RCC 7860 (cell line): ENCODE data around the gene DCHS1.

Experiments used
- DNase-seq: peaks from one replicate; pipeline ENCODE4 v3.0.0-alpha.2; 2015; ENCODE audit warnings: low spot score
- FAIRE-seq: peaks from 2 replicates; lab custom pipeline; 2012; peaks lifted over from hg19 to GRCh38; lab: Jason Lieb, UNC

DCHS1 gene

GRCh38 chr11:6646918-6647679 lies 8.5 kb downstream of the DCHS1 start:
- FAIRE-seq: no peak
- DNase-seq: no peak

GRCh38 chr11:6646576-6646917 lies 9.1 kb downstream of the DCHS1 start:
- DNase-seq: no peak
- no peak for FAIRE-seq

GRCh38 chr11:6646071-6646470 lies 9.5 kb downstream of the DCHS1 start:
- FAIRE-seq: no peak
- DNase-seq: no peak

GRCh38 chr11:6642957-6643356 lies 12.7 kb downstream of the DCHS1 start:
- DNase-seq (no peak), FAIRE-seq (no peak)

GRCh38 chr11:6640985-6641701 lies 14.5 kb downstream of the DCHS1 start:
- no peak for FAIRE-seq

GRCh38 chr11:6640036-6640984 lies 15.3 kb downstream of the DCHS1 start:
- FAIRE-seq (no peak), DNase-seq (no peak)

More at GRCh38 chr11:6640985-6641701, 14.5 kb downstream of the DCHS1 start:
- no peak for DNase-seq

GRCh38 chr11:6638429-6638828 lies 17.2 kb downstream of the DCHS1 start:
- no peak for FAIRE-seq
- no peak for DNase-seq

GRCh38 chr11:6637871-6638270 lies 17.7 kb downstream of the DCHS1 start:
- DNase-seq (no peak), FAIRE-seq (no peak)

GRCh38 chr11:6636480-6636879 lies 19.1 kb downstream of the DCHS1 start:
- DNase-seq (no peak), FAIRE-seq (no peak)

GRCh38 chr11:6635082-6635932 lies 20.3 kb downstream of the DCHS1 start:
- FAIRE-seq (no peak), DNase-seq (no peak)

GRCh38 chr11:6634534-6634933 lies 21.1 kb downstream of the DCHS1 start:
- FAIRE-seq: no peak
- DNase-seq: no peak

- FAIRE-seq (no peak), DNase-seq (no peak)
Measured at GRCh38 chr11:6633422-6634408, 21.9 kb downstream of the DCHS1 start.

GRCh38 chr11:6632116-6633073 lies 23.2 kb downstream of the DCHS1 start:
- FAIRE-seq: no peak
- no peak for DNase-seq

GRCh38 chr11:6631361-6631890 lies 24.2 kb downstream of the DCHS1 start:
- no peak for FAIRE-seq
- DNase-seq: no peak

- DNase-seq (no peak), FAIRE-seq (no peak)
Measured at GRCh38 chr11:6630632-6631291, 24.8 kb downstream of the DCHS1 start.

- DNase-seq: no peak
- no peak for FAIRE-seq
Measured at GRCh38 chr11:6629892-6630631, 25.5 kb downstream of the DCHS1 start.

- FAIRE-seq (no peak), DNase-seq (no peak)
Measured at GRCh38 chr11:6629573-6629891, 26.1 kb downstream of the DCHS1 start.
